ENCODE results near the gene RFX2.
"Not testable (repeated sequence)": the region's sequence is repeated elsewhere in the genome, so short reads cannot be mapped to it uniquely, and the experiment has no call there.

The RFX2 gene

DNA sequence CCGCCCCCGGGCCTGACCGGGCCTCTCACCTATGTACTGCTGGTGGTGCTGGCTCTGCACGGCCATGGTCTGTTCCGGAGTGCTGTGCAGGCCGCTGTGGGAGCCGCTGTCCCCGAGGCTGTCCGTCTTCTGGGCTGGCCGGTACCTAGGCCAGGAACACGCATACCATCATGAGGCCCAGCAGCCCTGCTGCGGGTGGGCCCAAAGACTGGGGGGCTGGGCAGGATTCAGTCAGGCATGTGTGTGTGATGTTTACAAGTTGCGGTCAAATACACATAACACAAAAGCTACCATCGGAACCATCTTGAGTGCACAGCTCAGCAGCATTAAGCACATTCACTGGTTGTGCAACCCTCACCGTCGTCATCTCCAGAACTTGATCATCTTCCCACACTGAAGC lies 100.2 kb downstream of the RFX2 start:
- DNase-seq = no peak

DNA sequence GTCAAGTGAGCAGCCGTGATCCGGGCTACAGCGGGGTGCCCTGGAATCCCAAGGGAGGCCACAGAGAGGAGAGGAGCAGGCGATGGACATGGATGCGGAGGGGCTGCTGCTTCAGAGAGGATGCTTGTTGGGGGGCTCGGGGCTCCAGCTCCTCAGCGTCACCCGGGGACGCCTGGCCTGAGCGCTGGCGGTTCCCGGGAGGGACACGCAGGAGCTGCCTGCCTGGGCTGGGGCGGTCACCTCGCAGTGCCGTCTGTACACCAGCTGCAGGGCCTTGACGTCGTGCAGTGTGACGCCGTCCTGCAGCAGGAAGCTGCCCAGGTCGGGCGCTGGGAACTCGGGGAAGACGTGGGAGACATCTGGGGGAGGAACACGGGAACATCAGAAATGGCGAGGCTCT lies 102.4 kb downstream of the RFX2 start:
- no peak for DNase-seq

DNA sequence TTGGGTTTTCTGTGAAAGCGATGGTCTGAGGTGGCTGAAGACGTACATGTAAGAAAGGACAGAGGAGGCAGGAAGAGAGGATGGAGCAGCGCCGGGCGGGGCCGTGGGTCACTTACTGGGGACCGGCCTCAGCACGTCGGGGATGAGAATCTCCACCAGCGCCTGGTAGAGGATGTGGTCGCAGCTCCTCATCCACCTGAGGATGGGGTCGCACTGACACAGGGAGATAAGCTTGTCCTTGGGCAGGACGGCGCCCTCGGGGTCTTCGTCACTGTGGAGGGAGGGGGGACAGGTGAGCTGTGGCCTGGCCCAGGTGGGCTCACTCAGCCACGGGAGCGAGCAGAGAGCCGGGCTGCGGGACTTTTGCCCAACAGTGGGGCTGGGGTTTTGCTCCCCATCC lies 103.4 kb downstream of the RFX2 start:
- no peak for DNase-seq

DNA sequence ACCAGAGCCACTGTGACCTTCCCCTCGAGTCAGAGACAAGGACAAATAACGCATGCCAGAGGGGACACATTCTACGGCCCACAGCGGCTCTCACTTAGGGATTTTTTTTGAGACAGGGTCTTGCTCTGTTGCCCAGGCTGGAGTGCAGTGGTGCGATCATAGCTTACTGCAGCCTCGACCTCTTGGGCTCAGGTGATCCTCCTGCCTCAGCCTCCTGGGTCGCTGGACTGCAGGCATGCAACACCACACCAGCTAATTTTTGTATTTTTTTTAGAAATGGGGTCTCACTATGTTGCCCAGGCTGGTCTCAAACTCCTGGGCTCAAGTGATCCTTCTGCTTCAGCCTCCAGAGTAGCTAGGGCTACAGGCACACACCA lies 104.2 kb downstream of the RFX2 start:
- DNase-seq = not testable (repeated sequence)

DNA sequence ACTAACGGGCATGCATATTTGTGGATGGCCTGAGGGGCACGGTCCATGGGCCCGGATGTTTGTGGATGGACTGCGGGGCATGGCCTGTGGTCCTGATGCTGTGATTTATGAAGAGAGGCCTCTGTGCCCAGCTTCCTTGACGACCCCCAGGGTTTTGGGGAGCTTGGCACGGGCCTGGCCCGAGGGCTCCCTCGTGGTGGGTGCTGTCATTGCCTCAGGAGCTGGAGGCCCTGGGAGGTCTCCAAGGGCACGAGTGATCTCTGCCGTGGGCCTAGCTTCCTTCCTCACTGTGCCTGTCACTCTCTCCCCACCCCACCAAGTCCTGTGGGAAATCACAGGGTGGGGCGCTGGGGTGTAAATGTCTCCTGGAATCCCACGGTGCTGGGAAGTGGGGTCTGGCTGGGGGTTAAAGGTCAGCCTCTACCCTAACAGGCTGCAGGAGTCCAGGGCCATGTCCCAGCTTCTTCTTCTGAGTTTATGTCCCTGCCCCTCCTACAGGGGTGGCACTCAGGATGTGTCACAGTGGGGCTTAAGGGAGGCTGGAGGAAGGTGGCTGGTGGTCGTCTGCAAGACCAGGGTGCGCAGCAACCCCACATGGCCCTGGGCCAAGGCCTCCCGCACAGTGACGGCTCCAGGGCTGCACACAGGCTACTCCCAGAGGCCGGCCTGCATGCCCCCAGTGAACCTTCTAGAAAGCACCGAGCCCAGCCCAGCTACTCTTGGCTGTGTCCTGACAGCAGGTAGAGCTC lies 104.8 kb downstream of the RFX2 start:
- DNase-seq = no peak

DNA sequence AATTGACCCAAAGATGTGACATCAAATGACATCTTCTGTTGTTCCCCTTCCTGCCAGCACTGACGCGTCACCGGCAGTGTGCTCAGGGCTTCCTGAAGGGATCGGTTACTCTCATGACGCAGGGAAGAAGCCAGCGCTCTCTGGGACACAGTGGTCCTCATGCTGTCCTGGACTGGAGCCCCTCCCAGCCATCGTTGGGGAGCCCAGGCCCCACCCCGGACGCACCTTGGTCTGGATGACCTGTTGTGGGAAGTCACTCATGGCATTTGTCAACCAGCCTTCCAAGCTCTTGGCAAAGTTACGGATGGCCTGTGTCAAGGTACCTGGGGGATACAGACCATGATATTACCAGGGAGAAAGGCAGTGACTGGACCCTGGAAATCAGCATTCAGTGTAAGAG lies 106.3 kb downstream of the RFX2 start:
- no peak for DNase-seq

DNA sequence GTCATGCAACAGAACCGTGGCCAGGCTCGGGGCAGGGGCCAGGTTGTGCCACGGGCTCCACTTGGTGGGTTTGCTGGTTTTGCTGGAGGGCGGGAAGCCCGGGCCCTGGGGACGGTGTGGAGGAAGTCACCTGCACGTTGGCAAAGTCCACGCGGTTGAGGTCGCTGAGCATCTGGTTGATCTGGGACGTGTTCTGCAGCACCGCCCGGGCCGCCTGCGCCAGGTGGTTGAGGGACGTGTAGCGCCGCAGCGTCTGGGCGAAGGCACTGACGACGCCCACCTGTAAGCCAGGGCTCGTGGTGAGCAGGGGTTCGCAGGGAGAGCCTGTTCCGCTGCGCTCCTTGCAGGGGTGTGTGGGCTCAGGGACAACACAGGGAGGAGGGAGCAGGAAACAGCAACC lies 107.7 kb downstream of the RFX2 start:
- DNase-seq = no peak

DNA sequence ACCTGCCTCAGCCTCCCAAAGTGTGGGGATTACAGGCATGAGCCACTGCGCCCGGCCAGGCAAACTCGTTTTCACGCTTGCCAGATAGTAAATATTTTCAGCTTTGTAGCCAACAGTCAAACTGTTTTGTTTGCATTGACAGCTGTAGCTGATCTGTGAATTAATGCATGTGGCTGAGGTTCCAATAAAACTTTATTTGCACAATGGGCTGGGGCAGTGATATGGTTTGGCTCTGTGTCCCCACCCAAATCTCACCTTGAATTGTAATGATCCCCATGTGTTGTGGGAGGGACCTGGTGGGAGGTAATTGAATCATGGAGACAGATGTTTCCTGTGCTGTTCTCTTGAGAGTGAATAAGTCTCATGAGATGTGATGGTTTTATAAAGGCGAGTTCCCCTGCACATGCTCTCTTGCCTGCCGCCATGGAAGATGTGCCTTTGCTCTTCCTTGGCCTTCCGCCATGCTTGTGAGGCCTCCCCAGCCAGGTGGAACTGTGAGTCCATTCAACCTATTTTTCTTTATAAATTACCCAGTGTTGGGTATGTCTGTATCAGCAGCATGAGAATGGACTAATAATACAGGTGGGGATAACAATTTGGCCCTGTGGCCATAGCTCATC lies 110.0 kb downstream of the RFX2 start:
- no peak for DNase-seq

DNA sequence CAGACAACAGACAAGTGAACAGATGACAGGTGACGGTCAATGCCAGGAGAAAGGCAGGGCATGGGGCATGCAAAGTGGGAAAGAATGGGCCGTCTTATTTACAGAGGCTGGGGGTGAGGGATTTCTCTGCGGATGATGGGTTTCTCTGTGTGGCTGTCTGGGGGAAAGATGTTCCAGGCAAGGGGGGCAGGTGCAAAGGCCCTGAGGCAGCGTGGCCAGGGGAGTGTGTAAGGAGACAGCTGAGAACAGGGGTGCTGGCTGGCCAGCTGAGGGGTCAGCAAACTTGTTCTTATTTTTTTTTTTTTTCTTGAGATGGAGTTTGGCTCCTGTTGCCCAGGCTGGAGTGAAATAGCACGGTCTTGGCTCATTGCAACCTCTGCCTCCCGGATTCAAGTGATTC lies 110.6 kb downstream of the RFX2 start:
- DNase-seq = no peak

DNA sequence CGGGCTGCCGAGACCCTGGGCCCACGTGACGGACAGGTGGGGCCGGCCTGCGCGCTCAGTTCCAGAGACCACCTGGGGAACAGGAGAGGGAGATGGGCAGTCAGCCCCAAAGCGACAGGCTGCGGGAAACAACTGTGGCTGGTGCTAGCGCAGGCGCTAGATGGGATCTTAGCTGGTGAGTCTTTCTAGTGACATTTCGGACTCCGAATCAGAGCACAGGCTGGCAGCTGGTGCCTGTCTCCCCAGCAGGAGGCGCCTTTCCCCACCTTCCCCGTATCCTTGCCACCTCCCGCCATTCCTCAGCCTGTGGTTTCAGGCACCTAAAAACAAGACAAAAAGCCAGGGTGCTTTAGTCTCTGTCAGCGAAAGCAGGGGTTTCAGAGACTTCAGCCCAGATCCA lies 112.9 kb downstream of the RFX2 start:
- no peak for DNase-seq

DNA sequence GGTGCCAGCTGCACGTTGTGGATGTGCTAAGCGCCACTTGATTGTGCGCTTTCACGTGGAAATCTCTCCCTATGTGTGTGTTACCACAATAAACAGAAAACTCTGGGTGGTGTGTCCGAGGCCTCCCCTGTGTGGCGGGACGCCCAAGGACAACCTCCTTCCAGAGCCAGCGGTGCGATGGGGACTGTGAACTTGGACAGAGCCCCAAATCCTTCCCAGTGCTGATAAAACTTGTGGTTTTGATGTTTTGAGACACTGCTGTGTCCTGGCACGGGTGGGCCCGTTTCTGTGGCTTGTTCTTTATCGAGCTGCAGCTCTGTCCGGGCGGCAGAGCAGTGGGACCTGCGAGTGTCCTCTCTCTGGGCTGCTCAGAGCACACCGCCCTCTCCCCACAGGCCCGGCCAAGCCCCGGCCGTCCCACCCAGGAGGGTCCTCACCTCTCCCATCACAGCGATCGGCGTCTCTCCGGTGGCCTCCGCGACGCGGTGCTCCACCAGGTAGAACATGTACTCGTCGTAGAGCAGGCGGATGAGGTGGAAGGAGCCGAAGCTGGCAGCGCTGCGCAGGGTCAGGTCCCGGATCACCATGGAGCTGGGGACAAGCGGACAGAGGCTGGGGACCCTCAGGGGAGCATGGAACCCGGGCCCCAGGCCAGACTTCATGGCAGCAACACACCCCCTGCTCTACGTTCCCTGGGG lies 113.5 kb downstream of the RFX2 start:
- DNase-seq = no peak

DNA sequence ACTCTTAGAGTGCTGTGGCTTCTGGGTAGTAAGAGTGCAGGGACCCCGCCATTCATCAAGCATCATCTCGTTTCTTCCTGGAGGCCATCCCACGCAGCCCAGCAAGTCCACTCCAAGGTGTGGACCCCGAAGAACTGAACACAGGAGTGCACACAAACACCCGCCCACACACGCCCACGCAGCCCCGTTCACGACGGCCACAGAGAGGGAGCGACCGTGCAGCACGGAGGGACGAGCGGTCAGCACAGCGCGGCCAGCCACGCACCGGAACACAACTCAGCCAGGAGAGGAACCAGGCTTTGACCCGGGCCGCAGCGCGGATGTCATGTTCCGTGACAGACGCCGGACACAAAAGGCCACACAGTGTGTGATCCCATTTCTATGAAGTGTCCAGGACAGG lies 114.2 kb downstream of the RFX2 start:
- no peak for DNase-seq

DNA sequence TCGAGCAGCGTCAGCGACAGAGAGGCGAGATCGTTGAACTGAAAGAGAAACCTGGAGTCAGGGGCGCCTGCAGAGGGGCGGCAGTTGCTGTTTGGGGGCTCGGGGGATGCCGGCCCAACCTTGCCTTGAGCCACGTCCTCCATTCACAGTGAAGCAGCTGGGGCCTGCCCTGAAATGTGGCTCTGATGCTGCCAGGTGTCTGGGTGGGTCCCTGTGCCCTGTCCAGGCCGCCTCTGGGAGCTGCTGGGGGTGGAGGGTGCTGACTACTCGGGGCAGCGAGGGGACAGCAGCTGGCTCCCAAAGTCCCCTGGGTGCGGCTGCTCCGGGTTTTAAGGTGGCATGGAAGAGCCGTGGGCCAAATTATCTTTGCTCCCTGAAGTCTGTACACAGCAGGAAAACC lies 114.7 kb downstream of the RFX2 start:
- no peak for DNase-seq

DNA sequence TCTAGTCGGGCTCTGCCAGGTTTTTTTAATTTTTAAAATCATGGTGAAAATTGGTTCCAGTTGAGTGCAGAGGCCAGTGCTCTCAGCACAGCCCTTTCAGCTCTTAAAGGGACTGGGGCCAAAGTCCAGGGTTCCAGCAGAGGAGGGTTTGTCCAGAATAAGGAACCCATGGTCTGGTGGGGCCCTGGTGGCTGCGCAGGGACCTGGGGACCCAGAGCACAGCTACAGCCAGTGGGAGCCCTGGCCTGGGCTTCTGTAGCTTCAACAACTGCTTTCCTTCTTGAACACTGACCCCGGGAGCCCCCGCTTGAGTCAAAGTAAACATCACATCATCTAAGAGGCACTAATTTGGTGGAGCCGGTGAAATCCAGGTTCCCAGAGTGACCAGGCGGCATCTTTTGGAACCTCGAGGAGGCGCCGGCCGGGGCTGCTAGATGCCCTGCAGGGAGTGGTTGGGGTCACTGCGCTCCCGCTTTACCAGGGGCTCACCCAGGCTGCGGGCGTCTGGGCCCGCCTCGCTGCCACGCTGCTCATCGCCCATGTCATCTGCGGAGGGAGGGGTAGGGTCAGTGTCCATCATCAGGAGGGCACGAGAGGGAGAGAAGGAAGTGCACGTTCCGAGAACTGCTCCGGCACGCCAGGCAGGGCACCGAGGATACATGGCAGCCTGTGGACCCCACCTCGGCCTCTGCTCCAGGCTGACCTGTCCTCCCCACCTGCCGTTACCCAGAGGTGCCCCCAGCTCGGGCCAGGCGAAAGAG lies 115.7 kb downstream of the RFX2 start:
- DNase-seq = no peak

DNA sequence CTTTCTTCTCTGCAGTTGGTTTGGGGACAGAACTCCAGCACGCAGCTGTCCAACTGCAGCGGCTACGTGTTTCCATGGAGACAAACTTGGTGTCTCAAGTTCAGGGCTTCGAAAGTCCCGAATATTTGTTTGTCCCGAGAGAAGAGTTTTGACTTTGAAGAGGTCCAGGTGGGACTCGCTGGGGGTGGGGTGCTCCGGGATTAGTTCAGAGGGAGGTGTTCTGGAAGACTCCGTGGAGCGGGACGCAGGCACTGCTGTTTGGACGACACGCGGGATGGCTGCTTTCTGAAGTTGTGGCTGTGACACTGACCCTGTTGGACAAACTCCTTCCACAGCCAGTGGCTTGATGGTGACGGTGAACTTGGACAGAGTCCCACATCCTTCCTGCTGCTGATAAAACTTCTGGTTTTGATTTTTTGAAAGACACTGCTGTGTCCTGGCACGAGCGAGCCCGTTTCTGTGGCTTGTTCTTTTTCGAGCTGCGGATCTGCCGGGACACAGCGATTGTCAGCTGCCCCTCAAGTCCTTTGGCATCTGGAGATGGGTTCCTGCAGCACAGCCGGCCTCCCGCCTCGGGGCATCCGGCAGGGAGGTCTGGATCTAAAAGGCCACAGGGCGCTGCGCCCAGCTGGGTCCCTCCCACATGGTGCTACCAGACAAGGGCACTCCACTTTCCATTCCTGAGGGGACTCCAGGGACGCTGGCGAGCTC lies 116.5 kb downstream of the RFX2 start:
- DNase-seq = no peak

DNA sequence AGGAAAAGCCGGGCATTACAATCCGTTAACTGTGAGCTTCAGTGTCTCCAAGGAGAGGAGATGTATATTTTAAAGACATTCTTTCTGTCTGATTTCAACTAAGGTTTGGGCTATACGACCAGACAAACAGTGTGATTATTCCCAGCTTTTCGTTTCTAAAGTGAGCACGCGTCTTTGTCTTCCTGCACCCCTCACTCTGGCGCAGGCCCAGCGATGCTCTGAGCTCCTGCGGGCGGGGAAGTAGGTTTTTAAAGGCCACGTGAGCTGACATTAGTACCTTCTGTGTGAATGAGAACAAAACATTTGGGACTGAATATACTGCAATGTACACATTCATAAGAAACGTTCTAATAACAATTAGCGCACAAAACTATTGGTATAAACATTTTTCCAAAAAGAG lies 117.1 kb downstream of the RFX2 start:
- DNase-seq = no peak

DNA sequence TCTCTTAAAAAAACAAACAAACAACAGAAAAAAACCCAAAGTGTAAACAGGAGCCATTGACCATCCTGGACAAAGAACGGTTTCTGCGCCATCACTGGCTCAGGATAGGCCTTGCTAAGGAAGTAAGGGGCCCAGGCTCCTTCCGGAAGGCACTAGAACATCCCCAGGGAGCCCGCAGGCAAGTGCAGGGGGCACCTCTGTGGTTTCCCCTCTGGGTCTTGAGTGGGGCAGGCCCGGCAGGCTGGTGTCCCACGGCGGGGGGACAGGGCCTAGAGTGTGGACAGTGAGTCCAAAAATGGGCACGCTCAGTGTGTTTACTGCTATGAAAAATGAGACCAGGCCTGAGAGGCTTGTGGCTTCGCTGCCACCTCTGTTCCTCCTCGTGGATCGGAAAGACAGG lies 117.5 kb downstream of the RFX2 start:
- DNase-seq = no peak

DNA sequence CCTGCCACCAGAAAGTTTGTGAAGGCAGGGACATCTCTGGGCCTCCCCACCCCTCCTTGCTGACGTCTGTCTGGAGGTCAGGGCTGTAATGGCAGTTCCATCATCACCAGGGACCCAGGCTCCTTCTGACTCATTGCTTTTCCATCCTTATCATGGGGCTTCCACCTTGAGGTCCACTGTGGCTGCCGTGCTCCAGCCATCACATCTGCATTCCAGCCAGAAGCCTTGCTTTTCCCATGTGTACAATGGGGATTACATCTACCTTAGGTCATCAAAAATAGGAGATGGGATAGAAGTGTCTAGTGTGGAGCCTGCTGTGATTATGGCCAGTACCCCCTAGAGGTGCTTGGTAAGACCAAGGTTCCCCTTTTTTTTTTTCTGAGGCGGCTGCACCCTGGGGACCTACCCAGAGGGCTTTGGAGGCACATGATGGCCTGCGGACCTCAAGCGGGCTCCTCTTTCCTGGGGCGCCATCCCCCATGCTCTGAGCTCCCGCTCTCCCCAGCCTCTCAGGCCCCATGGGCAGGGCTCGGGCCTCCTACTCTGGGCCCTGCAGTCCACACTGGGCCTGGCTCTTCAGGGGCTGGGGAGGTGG lies 119.0 kb downstream of the RFX2 start:
- DNase-seq = no peak

DNA sequence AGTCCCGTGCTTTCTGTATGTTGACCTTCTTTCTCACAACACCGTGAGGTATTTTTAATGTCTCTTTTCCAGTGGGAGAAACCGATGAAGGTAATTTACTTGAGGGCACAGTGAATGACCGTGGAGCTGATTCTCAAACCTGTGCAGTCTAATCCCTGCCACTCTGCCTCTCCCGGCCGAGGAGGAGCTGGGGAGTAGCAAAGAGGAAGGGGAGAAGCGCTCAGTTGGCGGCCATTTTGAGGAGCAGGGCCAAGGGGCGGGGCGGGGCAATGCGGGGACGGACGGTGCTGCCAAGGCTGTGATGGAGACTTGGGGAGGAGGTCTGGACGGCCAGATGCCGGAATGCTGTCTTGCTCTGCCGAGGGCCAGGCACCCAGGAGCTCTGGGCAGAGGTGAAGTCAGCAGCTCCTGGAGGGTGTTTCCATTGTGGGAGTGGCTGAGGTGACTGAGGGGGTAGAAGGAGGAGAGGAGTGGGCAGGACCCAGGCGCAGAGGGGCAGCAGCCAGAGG lies 120.0 kb downstream of the RFX2 start:
- DNase-seq = no peak

DNA sequence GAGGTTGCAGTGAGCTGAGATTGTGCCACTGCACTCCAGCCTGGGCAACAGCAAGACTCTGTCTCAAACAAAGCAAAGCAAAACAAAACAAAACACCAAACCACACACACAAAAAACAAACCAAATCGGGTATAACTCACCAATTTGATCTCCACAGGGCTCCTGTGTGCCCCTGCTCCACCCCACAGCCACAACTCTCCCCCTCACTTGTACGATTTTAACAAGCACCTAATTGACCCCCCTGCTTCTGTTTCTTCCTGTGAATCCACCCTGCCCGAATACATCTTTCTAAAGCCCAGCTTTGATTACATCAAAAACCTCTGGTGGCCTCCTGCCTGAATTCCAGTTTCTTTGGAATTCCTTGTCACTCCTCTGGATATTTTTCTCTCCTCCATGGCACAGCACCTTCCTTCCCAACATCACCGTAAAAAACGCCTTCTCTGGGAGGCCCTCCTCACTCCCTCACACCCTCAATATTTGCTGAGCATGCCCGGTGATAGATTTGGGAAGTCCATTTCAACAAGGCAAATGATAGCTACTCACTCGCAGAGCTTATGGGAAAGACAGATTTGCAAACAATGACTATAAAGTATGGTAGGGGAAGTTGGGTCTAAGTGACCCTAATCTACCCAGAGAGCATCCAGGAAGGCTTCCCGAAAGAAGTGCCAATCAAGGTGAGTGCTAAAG lies 120.8 kb downstream of the RFX2 start:
- DNase-seq = no peak

DNA sequence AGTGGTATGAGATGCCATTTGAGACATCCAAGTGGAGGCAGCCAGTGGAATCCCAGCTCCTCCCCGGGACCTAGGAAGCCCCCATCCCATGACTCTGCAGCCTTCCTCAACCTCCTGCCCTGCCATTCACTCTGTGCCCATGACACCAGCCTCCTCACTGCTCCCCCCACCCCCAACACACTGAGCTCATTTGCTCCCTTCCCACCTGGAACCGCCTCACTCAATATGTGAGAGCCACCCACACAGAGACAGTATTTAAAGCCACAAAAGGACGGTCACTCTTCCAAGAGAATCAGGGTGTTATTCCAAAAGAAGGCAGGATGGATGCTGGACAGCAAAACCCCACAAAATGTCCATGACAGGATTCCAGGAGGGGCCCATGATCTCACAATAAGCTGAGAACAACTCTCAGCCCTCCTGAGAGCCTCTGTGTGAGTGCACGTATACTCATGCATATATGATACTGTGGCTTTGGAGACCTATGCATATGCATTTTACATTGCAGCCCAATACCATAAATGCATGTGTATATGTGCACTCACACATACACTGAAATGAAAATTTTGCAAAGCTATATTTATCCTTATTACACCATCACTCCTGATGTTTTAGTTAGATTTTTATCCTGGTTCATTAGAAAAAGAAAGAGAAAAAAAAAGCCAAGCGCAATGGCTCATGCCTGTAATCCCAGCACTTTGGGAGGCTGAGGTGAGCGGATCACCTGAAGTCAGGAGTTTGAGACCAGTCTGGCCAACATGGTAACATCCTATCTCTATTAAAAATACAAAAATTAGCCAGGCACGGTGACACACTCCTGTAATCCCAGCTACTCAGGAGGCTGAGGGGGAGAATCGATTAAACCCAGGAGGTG lies 121.5 kb downstream of the RFX2 start:
- DNase-seq = no peak
